MM.1S (cell line): Measurements from ENCODE around the gene SLCO3A1.

Experiments used
- DNase-seq: peaks from one replicate; pipeline ENCODE4 v3.0.0-alpha.2; 2015
- H2AFZ ChIP-seq: fragments of 300-600 bp; sonication (generic); 2 replicates; pipeline ENCODE4 v1.6.0; 2016; ENCODE audit warnings: antibody characterized with exemption, low read length
- H3F3A ChIP-seq: fragments of 300-600 bp; sonication (generic); 2 replicates; pipeline ENCODE4 v1.6.1; 2016; ENCODE audit warnings: mild to moderate bottlenecking, antibody characterized with exemption, low read length, moderate library complexity, mixed read lengths; ENCODE audit not compliant: insufficient read depth
- H3K27ac ChIP-seq: fragments of 300-600 bp; sonication (generic); 2 replicates; pipeline ENCODE4 v1.5.1; 2016; ENCODE audit warnings: mild to moderate bottlenecking, low read length
- H3K27me3 ChIP-seq: fragments of 300-600 bp; sonication (generic); replicated peaks from 2 replicates; pipeline ENCODE4 v1.6.0; 2016; ENCODE audit warnings: low read length; ENCODE audit not compliant: insufficient read depth
- H3K36me3 ChIP-seq: fragments of 300-600 bp; sonication (generic); replicated peaks from 2 replicates; pipeline ENCODE4 v1.6.1; 2016; ENCODE audit warnings: mild to moderate bottlenecking, low read length, mixed read lengths; ENCODE audit not compliant: insufficient read depth
- H3K4me1 ChIP-seq: fragments of 300-600 bp; sonication (generic); 2 replicates; pipeline ENCODE4 v1.6.1; 2016; ENCODE audit warnings: low read length, mixed read lengths
- H3K4me2 ChIP-seq: fragments of 300-600 bp; sonication (generic); 2 replicates; pipeline ENCODE4 v1.6.0; 2016; ENCODE audit warnings: low read depth, low read length
- H3K4me3 ChIP-seq: fragments of 300-600 bp; sonication (generic); 2 replicates; pipeline ENCODE4 v1.5.1; 2016; ENCODE audit warnings: low read length, mixed read lengths
- H3K79me2 ChIP-seq: fragments of 300-600 bp; sonication (generic); 2 replicates; pipeline ENCODE4 v1.6.1; 2016; ENCODE audit warnings: mixed run types, low read length, mixed read lengths
- H3K9ac ChIP-seq: fragments of 300-600 bp; sonication (generic); 2 replicates; pipeline ENCODE4 v1.6.1; 2016; ENCODE audit warnings: low read length, mixed read lengths
- H3K9me2 ChIP-seq: fragments of 300-600 bp; sonication (generic); replicated peaks from 2 replicates; pipeline ENCODE4 v1.6.1; 2016; ENCODE audit warnings: mild to moderate bottlenecking, low read length, mixed read lengths; ENCODE audit not compliant: insufficient read depth
- H3K9me3 ChIP-seq: fragments of 300-600 bp; sonication (generic); replicated peaks from 2 replicates; pipeline ENCODE4 v1.6.1; 2016; ENCODE audit warnings: mild to moderate bottlenecking, low read length, mixed read lengths; ENCODE audit not compliant: insufficient read depth
- H4K20me1 ChIP-seq: fragments of 300-600 bp; sonication (generic); 2 replicates; pipeline ENCODE4 v1.6.1; 2016; ENCODE audit warnings: mild to moderate bottlenecking, low read length, moderate library complexity, mixed read lengths; ENCODE audit not compliant: insufficient read depth
- CTCF ChIP-seq: fragments of 300-600 bp; sonication (generic); IDR thresholded peaks from 2 replicates; pipeline ENCODE4 v1.5.1; 2016; ENCODE audit warnings: antibody characterized with exemption, low read length, mixed read lengths
- EZH2 ChIP-seq: fragments of 300-600 bp; sonication (generic); optimal IDR thresholded peaks from 2 replicates; pipeline ENCODE3; 2017; ENCODE audit warnings: low read depth, mild to moderate bottlenecking, antibody characterized with exemption, low read length, mixed read lengths
- EZH2phosphoT487 ChIP-seq: fragments of 300-600 bp; sonication (generic); IDR thresholded peaks from 2 replicates; pipeline ENCODE4 v1.6.1; 2018; ENCODE audit warnings: antibody characterized with exemption, low read length

SLCO3A1 gene

DNA sequence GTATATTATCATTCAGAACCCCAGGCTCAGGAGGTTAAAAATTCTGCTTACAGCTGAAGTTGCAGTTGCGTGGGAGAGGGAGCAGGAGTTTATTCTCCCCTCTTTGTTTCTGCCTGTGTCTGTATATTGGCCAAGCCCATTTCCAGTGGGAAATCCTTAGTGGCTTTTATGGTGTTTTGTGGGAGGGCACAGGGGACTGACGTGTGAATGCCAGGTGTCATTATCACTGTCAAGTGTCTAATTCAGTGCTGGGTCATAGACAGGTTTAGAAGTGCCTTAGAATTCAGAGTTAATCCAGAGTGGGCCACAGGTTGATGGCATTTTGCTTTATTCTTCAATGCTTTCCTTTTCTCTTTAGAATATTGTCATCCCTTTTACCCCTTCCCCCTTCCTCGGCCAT, 33.4 kb downstream of the SLCO3A1 start:
- DNase-seq = no peak
- TF ChIP-seq CTCF = no peak
- TF ChIP-seq EZH2 = no peak
- TF ChIP-seq EZH2phosphoT487 = no peak
- Histone ChIP-seq H3K9me3 (no peaks in the 10 kb centered on the region), H2AFZ (no peak overlapping the region), H3K79me2 (no peaks in the 10 kb centered on the region), H3K36me3 (no peaks in the 10 kb centered on the region), H3F3A (no peaks in the 10 kb centered on the region), H3K27me3 (no peaks in the 10 kb centered on the region), H3K4me1 (no peaks in the 10 kb centered on the region), H4K20me1 (no peaks in the 10 kb centered on the region), H3K9ac (no peak overlapping the region), H3K27ac (no peak overlapping the region), H3K4me2 (no peak overlapping the region), H3K4me3 (no peak overlapping the region), H3K9me2 (no peaks in the 10 kb centered on the region)

- no peaks in the 10 kb centered on the region for H3K27me3 ChIP-seq
- H3F3A ChIP-seq = no peaks in the 10 kb centered on the region
- no peak overlapping the region for H3K4me3 ChIP-seq
- no peak overlapping the region for H3K4me2 ChIP-seq
- no peak for TF ChIP-seq CTCF
- no peak for TF ChIP-seq EZH2phosphoT487
- TF ChIP-seq EZH2 = no peak
- no peaks in the 10 kb centered on the region for H3K4me1 ChIP-seq
- no peaks in the 10 kb centered on the region for H3K36me3 ChIP-seq
- H2AFZ ChIP-seq = no peak overlapping the region
- no peak overlapping the region for H3K27ac ChIP-seq
- H3K79me2 ChIP-seq = no peaks in the 10 kb centered on the region
- DNase-seq = no peak
- H3K9ac ChIP-seq = no peak overlapping the region
- H3K9me2 ChIP-seq = no peaks in the 10 kb centered on the region
- no peaks in the 10 kb centered on the region for H3K9me3 ChIP-seq
- no peaks in the 10 kb centered on the region for H4K20me1 ChIP-seq
Measured at GRCh38 chr15:91887321-91887720, 33.8 kb downstream of the SLCO3A1 start.

DNA sequence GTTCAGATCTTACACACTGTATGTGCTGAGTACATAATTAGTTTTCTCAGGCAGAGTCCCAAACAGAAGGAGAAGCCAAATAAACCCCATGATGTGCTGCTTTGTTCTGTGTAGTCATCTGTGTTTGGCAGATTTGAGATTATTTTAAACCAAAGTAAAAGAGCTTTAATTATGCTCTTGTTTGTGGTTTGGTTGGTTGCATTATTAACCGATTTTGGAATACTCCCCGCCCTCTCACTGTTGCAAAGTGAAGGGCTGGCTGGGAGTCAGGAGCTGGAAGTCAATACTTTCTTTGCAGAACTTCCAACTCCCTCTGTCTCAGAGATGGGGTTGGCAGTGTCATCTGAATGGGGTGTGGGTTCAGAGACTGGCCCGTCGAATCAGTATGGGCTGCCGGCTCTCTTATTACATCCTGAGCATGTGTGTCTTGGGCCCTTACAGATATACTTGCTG, 34.4 kb downstream of the SLCO3A1 start:
- Histone ChIP-seq H3K79me2 (no peaks in the 10 kb centered on the region), H2AFZ (no peak overlapping the region), H3K4me2 (no peak overlapping the region), H3F3A (no peaks in the 10 kb centered on the region), H3K27ac (no peak overlapping the region), H3K4me3 (no peak overlapping the region), H3K36me3 (no peaks in the 10 kb centered on the region), H3K9me2 (no peaks in the 10 kb centered on the region), H3K27me3 (no peaks in the 10 kb centered on the region), H3K9ac (no peak overlapping the region), H3K9me3 (no peaks in the 10 kb centered on the region), H4K20me1 (no peaks in the 10 kb centered on the region), H3K4me1 (no peaks in the 10 kb centered on the region)
- TF ChIP-seq CTCF (no peak), EZH2 (no peak), EZH2phosphoT487 (no peak)
- no peak for DNase-seq
